Astrocyte (in vitro differentiated cells and primary cell): ENCODE data around the gene TSC22D3. TPM values are rescaled to one million over a fixed set of nuclear protein-coding genes. Genes with fewer than 3 reads are reported as not detected.

ENCODE experiments used
- DNase-seq: peaks from one replicate; pipeline ENCODE4 v3.0.0-alpha.2; 2010; ENCODE audit warnings: low read depth
- FAIRE-seq: peaks from 2 replicates; lab custom pipeline; 2011; peaks lifted over from hg19 to GRCh38; lab: Jason Lieb, UNC
- H2AFZ ChIP-seq: 2 replicates; pipeline ENCODE4 v1.6.0; 2012; ENCODE audit warnings: low read depth, low read length, inconsistent platforms
- H3K27ac ChIP-seq: 2 replicates; pipeline ENCODE4 v1.5.1; 2011; ENCODE audit warnings: low read depth, low read length, inconsistent platforms
- H3K27me3 ChIP-seq: 2 replicates; pipeline ENCODE4 v1.6.0; 2011; ENCODE audit warnings: low read length, inconsistent platforms; ENCODE audit not compliant: insufficient read depth
- H3K36me3 ChIP-seq: 2 replicates; pipeline ENCODE4 v1.5.1; 2011; ENCODE audit warnings: low read length, inconsistent platforms; ENCODE audit not compliant: insufficient read depth
- H3K4me1 ChIP-seq: 2 replicates; pipeline ENCODE4 v1.5.1; 2011; ENCODE audit warnings: low read length, inconsistent platforms; ENCODE audit not compliant: insufficient read depth
- H3K4me2 ChIP-seq: 2 replicates; pipeline ENCODE4 v1.6.0; 2012; ENCODE audit warnings: low read length, inconsistent platforms
- H3K4me3 ChIP-seq: 2 replicates; pipeline ENCODE4 v1.5.1; 2011; ENCODE audit warnings: low read depth, mild to moderate bottlenecking, low read length, inconsistent platforms; ENCODE audit not compliant: insufficient read depth
- H3K79me2 ChIP-seq: 2 replicates; pipeline ENCODE4 v1.6.0; 2012; ENCODE audit warnings: mild to moderate bottlenecking, low read length, inconsistent platforms; ENCODE audit not compliant: insufficient read depth
- H3K9ac ChIP-seq: 2 replicates; pipeline ENCODE4 v1.6.0; 2012; ENCODE audit warnings: mild to moderate bottlenecking, low read length, inconsistent platforms
- H3K9me3 ChIP-seq: 2 replicates; pipeline ENCODE4 v1.5.1; 2012; ENCODE audit warnings: low read depth, mild to moderate bottlenecking, low read length, inconsistent platforms; ENCODE audit not compliant: insufficient read depth
- H4K20me1 ChIP-seq: 2 replicates; pipeline ENCODE4 v1.6.0; 2012; ENCODE audit warnings: low read length, inconsistent platforms; ENCODE audit not compliant: insufficient read depth
- H3K27ac Mint-ChIP-seq: one replicate; pipeline ENCODE4 v1.8.0; 2021; ENCODE audit warnings: mild to moderate bottlenecking, mixed read lengths; ENCODE audit not compliant: unreplicated experiment
- H3K27me3 Mint-ChIP-seq: one replicate; pipeline ENCODE4 v1.8.0; 2021; ENCODE audit warnings: low read depth, mixed read lengths; ENCODE audit not compliant: unreplicated experiment
- H3K36me3 Mint-ChIP-seq: one replicate; pipeline ENCODE4 v1.8.0; 2021; ENCODE audit warnings: low read depth, mixed read lengths; ENCODE audit not compliant: unreplicated experiment
- H3K4me1 Mint-ChIP-seq: one replicate; pipeline ENCODE4 v1.8.0; 2021; ENCODE audit warnings: low read depth, mixed read lengths; ENCODE audit not compliant: unreplicated experiment
- H3K4me3 Mint-ChIP-seq: one replicate; pipeline ENCODE4 v1.8.0; 2021; ENCODE audit warnings: mild to moderate bottlenecking, moderate library complexity, mixed read lengths; ENCODE audit not compliant: unreplicated experiment
- H3K9me3 Mint-ChIP-seq: one replicate; pipeline ENCODE4 v1.8.0; 2021; ENCODE audit warnings: mild to moderate bottlenecking, mixed read lengths; ENCODE audit not compliant: unreplicated experiment
- CTCF ChIP-seq: IDR thresholded peaks from 2 replicates; pipeline ENCODE4 v1.5.1; 2011; ENCODE audit warnings: low read depth, mild to moderate bottlenecking, inconsistent platforms, low read length, moderate library complexity; ENCODE audit not compliant: insufficient read depth
- EZH2 ChIP-seq: IDR thresholded peaks from 2 replicates; pipeline ENCODE4 v1.6.1; 2012; ENCODE audit warnings: mild to moderate bottlenecking, low read length, inconsistent platforms; ENCODE audit not compliant: insufficient read depth
- total RNA-seq: library from RNA; stranded (reverse); gene quantifications from 2 replicates; pipeline ENCODE4 v1.2.1, GENCODE V29; 2021

Gene TSC22D3
- total RNA-seq, 1 donor from 2014 or later = 30.7 TPM

GRCh38 chrX:107682256-107682655 lies 93.3 kb downstream of the TSC22D3 start:
- H4K20me1 ChIP-seq = no peaks in the 10 kb centered on the region
- no peak for FAIRE-seq
- H3K4me3 ChIP-seq = no peak overlapping the region
- no peak for DNase-seq
- Mint-ChIP-seq H3K27me3 (no peaks in the 10 kb centered on the region), H3K27ac (no peak overlapping the region), H3K36me3 (no peaks in the 10 kb centered on the region), H3K4me1 (peaks cover 6% of the 10 kb centered on the region), H3K4me3 (no peak overlapping the region), H3K9me3 (no peaks in the 10 kb centered on the region)
- H3K4me2 ChIP-seq = no peak overlapping the region
- no peaks in the 10 kb centered on the region for H3K79me2 ChIP-seq
- no peaks in the 10 kb centered on the region for H3K9me3 ChIP-seq
- H3K36me3 ChIP-seq = no peaks in the 10 kb centered on the region
- no peak overlapping the region for H3K9ac ChIP-seq
- H2AFZ ChIP-seq = no peak overlapping the region
- H3K4me1 ChIP-seq = peaks cover 8% of the 10 kb centered on the region
- no peak overlapping the region for H3K27ac ChIP-seq
- no peaks in the 10 kb centered on the region for H3K27me3 ChIP-seq
- TF ChIP-seq EZH2 (no peak), CTCF (no peak)

GRCh38 chrX:107678957-107679740 lies 96.4 kb downstream of the TSC22D3 start:
- H3K9me3 ChIP-seq = no peaks in the 10 kb centered on the region
- no peaks in the 10 kb centered on the region for H3K27me3 Mint-ChIP-seq
- H3K4me1 Mint-ChIP-seq = peaks cover 15% of the 10 kb centered on the region
- H3K27ac Mint-ChIP-seq = no peak overlapping the region
- no peak overlapping the region for H3K27ac ChIP-seq
- H3K9me3 Mint-ChIP-seq = no peaks in the 10 kb centered on the region
- H3K4me3 ChIP-seq = no peak overlapping the region
- H2AFZ ChIP-seq = no peak overlapping the region
- H3K27me3 ChIP-seq = no peaks in the 10 kb centered on the region
- H3K36me3 Mint-ChIP-seq = no peaks in the 10 kb centered on the region
- H3K36me3 ChIP-seq = no peaks in the 10 kb centered on the region
- TF ChIP-seq CTCF (no peak), EZH2 (no peak)
- no peaks in the 10 kb centered on the region for H4K20me1 ChIP-seq
- H3K9ac ChIP-seq = no peak overlapping the region
- peaks cover 22% of the 10 kb centered on the region for H3K4me1 ChIP-seq
- DNase-seq = peak; percentile 35
- H3K4me2 ChIP-seq = no peak overlapping the region
- H3K79me2 ChIP-seq = no peaks in the 10 kb centered on the region
- H3K4me3 Mint-ChIP-seq = no peak overlapping the region
- peak; percentile 55 for FAIRE-seq

GRCh38 chrX:107677909-107678308 lies 97.7 kb downstream of the TSC22D3 start:
- H3K27me3 ChIP-seq = no peaks in the 10 kb centered on the region
- Mint-ChIP-seq H3K27ac (no peak overlapping the region), H3K36me3 (no peaks in the 10 kb centered on the region), H3K4me3 (no peak overlapping the region), H3K9me3 (no peaks in the 10 kb centered on the region), H3K4me1 (peaks cover 11% of the 10 kb centered on the region), H3K27me3 (no peaks in the 10 kb centered on the region)
- DNase-seq (no peak), FAIRE-seq (no peak)
- H3K4me3 ChIP-seq = no peak overlapping the region
- no peaks in the 10 kb centered on the region for H3K79me2 ChIP-seq
- TF ChIP-seq CTCF (no peak), EZH2 (no peak)
- peaks cover 25% of the 10 kb centered on the region for H3K4me1 ChIP-seq
- peak overlapping the region; percentile 84 for H3K4me2 ChIP-seq
- no peak overlapping the region for H2AFZ ChIP-seq
- no peak overlapping the region for H3K9ac ChIP-seq
- no peaks in the 10 kb centered on the region for H4K20me1 ChIP-seq
- no peaks in the 10 kb centered on the region for H3K36me3 ChIP-seq
- H3K27ac ChIP-seq = no peak overlapping the region
- H3K9me3 ChIP-seq = no peaks in the 10 kb centered on the region
